Medulla oblongata (tissue), 1 donor: ENCODE results near the gene IL34.

Experiments
- DNase-seq: peaks from one replicate; pipeline ENCODE4 v3.0.0-alpha.2; 2015; ENCODE audit errors: extremely low spot score

Gene IL34

DNA sequence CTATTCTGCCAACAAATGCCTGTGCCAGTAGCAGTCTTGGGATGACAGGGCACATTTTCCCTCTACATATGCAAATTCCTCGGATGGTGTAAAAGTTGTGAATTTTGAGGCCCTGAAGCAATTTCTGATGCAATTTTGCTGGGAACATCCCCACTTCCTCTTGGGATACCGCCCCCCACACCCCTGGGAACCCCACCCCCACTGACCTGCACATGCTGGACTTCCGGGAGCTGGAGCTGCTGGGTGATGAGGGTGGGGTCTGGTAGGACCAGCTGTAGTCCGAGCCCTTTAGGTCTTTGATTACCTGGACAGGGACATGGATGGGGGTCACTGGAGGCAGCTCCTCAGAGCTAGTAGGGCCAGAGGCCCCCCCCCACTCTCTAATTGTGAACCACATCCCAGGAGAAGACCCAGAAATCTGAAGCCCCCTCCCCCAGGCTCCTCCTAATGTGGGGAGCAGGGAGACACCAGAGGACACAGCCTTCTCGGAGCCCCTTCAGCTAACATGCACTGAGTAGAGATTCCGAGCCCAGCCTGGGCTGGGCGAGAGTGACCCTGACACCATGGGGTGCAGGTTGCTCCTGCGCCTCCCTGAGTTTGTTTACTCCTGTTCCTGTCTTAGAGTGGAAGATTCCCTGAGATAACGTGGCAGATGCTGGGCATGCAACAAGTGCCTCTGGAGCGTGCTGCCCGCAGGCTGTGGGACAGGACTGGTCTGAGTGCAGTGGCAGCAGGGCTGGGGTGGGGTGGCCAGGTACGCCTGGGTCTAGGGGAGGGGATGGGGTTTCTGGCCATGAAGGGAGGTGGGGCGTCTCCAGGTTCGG lies 30.5 kb downstream of the IL34 start:
- DNase-seq, result no peak

DNA sequence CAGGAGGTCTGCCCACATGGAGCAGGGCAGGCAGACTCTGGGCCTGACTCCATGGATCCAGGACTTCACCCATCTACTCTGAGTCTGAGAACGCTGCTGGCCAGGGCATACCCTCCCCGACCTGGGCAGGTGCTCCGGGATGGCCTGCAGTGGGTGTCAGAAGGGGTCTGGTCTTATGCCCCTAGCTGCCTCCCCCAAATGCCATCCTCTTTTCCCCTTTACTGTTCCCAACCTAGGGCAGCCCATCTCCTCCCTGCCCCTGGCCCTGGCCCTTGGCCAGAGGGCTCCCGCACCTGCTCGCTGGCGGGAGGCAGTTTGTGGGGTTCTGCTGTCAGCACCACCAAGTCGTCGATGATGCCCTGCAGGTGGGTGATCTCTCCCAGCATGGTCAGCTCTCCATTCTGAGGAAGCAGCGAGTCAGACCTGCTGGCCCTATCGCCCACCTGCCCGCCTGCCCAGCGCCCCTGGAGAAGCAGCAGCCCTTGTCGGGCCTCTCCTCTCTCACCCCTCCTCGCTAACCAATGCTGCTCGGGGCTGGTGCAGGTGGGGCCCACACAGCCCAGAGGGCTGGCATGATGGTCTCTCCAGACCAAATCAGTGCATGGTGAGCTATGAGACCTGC lies 31.3 kb downstream of the IL34 start:
- DNase-seq, result no peak

DNA sequence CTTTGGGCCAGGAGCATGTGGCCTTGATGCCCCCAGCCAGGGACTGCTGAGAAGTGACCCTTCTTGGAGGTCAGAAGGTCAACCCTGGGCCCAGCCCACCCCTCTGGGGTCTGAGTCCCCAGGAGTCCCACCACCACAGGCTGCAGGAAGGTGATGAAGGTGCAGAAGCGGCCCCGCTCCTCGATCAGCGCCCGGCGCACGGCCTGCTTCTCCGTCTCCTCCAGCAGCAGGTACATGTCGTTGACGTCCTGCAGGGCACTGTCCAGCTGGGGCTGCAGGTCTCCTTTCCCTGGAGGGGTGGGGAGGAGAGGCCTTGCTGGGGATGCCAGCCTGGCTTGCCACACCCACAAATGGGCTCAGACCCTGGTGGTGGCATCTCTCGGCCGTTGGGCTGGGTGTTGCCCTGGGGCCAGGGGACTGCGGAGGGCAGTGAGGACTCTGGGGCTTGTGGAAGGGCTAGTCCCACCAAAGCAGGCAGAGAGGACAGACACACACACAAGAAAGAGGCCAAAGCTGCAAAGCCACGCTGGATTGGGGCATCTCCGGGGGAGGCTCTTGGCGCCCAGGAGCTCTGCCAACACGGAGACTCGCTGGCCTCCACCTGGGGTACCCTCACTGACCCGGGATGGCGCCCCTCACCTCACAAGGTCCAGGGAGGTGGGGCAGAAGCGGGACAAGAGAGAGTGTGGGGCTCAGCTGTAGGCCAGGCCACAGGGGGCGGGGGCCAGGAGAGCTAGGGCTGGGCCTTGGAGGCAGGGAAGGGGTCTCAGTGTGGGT lies 31.9 kb downstream of the IL34 start:
- no peak for DNase-seq

DNA sequence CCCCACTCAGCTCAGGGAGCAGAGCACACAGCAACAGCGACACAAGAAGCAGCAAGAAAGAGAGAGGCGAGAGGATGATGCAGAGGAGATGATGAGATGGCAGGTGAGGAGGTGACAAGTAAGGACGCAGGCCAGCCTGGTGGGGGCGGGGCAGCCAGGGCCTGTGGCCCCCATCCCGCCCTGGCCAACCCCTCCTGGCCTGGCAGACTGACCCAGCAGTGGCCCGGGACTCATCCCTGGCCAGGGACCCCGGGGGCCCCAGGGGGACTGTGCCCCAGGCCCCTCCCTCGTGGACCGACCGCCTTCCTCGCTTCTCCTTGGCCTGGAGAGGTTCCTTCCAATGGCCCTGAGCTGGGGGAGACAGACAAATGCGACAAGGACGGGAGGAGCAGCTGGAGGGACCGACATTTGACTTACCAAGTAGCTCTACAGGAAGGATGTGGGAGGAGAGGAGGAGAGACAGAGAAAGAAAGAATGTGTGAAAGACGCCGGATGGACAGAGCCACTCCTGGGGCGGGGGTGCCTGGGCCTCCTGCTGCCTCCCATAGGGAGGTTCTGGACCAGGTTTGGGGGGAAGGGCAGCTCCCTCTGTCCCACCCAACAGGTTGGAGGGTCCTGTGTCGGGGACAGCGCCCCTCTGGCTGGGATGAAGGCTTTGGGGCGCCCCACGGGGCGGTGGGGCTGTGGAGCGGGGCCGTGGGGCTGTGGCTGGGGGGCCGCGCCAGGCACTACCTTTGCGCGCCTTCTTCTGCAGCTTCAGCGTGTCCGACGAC lies 32.7 kb downstream of the IL34 start:
- DNase-seq, result no peak

DNA sequence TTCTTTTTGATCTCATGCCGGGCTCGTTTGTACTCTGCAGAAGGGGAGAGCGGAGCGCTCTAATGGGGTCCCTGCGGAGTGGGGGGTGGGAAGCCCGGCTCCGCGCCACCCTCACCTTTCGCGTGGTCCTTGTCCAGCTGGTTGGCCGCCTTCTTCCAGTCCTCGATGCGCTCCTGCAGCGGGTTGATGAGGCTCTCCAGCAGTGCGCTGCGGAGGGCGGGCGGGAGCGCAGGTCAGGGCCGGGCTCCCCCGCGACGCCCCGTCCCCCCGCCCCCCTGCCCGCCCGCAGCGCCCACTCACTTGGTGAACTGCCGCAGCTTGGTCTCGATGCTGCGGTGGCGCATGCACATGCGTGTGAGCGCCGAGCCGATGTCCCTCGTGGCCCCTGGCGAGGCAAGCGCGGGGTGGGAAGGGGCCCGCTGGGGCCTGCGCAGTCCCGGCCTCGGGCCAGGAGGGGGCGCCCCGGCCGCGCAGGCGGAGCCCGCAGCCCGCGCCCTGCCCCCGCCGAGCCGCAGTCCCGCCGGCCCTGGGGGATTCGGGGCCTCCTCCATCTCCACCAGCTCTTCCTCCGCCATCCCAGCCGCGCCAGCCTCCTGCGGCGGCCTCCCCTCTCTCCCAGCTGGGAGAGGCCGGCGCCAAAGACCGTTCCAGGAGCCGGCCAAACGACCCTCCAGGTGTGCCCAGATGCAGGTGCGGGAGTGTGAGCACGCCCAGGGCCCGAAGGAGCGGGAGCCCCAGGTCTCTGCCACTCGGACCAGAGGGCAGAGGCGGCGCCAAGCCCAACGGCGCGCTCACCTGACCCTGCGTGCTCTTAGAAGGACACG lies 33.5 kb downstream of the IL34 start:
- no peak for DNase-seq

DNA sequence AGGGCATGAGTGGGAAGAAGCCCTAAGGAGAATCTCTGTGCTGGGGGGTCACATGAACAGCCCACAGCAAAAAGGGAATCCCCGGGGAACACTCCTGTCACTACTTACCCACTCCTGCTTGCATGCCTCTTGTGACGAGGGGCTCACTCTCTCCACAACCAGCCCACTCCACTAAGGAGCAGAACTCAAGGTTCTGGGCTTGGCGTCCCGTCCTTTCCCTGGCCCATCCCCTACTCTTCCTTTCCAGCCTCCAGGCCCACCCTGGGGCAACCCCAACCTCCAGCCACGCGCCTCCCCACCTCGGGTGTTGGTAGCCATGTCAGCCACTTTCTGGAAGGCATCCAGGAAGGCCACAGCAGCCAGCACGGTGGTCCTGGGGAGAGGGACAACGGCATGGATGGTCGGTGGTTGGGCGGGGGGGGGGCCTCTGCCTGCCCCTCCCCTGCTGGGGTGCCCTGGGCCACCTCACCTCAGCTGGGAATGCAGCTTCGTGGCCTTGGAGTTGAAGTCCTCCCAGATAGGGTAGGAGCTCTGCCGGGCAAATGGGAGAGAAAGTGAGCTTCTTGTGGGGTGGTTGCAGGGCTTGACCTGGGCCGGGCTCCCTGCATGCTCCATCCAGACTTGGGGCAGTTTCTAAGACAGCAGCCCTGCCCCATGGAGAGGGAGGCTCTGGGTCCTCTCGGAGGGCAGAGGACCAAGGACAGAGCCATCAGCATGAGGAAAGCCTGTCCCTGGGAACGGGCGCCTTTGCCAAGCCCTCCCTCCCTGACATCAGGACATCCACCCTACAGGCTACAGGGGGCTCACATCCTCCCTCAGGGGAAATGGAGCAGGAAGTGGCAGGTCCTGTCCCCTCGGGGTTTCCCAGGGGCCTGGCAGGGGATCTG lies 34.4 kb downstream of the IL34 start:
- no peak for DNase-seq

DNA sequence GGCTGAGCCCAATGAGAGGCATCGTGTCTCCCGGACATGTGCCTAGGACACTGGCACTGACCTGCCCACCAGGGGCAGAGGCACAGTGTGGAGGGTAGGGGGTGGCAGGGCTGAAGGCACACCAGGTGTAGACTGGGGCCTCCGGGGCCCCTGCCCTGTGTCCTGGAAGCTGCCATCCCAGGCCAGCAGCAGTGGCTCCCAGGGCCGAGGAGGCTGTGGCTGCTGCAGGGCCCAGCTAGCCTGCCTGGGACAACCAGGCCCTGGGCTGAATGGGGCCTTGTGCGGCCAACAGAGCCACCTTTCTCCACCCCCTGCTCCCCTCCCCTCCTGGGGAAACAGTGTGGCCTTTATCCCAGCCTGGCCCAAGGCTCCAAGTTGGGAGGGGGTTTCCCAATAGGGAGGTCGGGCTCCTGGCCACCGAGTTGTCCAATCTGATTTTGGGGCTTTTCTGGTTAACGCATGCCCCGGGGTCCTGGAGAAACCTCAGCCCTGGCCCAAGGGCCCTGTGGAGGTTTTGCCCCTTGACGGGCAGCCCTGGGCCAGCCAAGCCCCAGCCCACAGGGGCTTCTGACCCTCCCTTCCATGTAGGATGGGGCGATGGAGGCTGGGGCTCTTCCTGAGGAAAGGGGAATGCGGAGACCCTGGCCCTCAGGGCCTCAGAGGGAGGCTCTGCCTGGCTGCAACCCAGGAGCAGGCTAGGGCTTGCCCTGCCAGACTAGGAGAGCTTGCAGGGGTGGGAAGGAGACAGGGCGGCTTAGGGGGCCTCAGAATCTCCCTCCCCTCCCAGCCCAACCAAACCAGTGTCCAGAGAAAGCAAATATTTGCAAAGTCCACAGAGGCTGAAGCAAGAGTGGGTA lies 35.3 kb downstream of the IL34 start:
- peak; percentile 94 for DNase-seq

DNA sequence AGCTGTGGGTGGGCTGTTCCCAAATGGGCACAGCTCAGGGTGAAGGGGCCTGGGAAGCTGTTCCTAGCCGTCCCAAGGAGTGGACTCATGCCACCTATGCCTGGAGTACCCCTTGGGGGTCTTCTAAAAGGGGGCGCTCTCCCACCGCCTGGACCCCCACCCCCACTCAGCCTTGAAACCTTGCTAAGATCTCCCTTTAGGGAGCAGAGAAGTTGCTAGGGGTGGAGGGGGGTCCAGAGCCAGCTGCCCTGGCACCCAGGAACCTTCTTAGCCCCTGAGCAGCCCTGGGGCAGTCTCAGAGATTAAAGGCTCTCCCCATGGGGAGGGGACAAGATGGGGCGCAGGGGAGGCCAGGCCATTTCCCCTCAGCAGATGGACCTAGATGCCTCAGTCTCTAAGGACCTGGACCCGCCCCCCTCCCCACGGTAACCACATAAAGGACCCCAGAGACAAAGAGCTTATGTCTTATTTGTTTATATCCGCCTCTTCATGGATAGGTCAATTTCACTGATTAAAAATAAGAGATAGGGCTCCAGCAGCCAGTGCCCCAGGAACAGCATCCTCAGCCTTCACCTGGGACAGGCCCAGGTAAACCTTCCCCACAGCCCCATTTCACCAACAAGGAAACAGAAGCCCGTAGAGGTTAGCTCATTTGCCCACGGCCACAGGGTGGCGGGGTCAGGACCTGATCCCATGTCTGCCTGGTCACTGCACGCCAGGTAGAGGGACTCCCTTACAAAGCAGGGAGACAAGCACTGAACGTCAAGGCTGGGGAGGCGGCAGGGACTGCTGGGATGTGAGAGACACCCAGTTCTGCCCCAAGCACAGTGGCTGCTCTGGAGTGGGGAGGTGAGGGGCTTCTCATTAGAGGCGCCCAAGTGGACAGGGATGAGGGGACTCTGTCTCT lies 36.1 kb downstream of the IL34 start:
- DNase-seq, result no peak

DNA sequence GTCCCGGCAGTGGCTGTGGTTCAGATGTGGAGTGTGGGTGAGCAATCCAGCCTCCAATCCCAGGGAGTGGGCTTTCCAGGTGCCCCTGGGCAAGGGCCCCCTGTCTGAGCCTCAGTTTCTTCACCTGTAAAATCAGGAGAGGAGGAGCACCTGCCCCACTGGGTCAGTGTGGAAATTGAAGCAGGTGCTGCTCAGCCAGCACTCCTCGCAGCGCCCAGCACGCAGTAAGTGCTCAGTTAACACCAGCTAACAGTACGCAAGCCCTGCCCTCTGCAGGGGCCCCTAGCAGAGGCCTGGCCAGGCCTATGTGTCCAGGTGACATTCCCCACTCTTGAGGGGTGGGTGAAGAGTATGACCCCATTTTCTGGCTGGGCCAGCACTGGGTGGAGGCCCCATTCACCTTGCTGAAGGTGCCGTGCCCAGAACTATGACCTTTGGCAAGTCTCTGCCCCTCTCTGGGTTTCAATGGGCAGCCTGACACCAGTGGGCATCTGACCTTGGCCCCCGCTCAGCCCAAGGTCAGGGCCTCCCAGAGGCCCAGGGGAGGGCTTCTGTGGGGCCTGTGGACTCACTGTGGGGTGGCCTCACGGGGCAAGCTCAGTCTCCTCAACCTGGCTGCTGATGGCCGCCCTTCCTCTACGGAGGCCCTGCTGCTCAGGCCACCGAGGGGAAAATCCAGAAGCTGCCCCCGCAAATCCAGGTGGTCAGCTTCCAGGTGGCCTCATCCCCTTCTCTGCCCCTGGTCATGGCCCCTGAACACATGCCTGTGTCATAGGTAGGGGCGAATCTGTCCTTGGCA lies 37.0 kb downstream of the IL34 start:
- peak; percentile 8 for DNase-seq

DNA sequence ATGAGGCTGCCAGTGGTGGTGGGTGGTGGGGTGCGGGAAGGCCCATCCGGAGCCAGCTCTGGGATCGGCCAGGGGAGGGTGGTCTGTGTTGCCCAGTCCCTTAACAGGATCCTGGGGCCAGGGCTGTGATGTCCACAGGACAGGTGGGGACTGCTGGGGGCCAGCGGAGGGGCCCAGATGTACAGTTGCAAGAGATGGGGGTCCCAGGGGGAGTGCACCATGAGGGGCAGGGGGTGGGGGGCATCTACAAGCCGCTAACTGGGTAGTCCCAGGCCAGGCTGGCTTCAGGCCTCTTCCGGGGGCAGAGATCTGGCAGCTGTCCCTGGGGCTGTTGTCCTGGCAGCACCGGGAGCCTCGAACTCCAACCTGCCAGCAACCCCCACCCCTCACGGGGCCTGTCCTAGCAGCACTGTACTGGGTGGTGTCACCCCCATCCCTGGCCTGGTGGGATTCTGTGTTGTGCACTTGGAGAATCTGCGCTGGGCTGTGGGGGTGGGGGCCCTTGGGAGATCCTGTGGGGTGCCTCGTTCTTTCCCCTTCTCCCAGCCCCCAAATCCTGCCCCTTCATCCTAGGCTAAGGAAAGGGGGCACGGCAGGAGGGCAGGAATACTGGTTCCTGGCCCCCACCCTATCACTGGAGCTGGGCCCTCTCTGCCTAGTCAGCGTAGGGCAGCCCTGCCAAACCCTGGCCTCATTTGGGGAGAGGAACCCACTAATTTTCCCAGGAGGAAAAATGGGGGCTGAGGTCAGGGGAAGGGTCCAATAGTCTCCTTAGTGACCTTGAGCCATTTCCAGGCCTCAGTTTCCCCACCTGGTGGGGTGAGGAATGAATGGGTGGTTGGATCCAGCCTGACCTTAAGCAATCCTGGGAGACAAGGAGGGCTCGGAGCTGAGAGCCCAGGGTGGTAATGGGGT lies 38.0 kb downstream of the IL34 start:
- DNase-seq, result peak; percentile 6

DNA sequence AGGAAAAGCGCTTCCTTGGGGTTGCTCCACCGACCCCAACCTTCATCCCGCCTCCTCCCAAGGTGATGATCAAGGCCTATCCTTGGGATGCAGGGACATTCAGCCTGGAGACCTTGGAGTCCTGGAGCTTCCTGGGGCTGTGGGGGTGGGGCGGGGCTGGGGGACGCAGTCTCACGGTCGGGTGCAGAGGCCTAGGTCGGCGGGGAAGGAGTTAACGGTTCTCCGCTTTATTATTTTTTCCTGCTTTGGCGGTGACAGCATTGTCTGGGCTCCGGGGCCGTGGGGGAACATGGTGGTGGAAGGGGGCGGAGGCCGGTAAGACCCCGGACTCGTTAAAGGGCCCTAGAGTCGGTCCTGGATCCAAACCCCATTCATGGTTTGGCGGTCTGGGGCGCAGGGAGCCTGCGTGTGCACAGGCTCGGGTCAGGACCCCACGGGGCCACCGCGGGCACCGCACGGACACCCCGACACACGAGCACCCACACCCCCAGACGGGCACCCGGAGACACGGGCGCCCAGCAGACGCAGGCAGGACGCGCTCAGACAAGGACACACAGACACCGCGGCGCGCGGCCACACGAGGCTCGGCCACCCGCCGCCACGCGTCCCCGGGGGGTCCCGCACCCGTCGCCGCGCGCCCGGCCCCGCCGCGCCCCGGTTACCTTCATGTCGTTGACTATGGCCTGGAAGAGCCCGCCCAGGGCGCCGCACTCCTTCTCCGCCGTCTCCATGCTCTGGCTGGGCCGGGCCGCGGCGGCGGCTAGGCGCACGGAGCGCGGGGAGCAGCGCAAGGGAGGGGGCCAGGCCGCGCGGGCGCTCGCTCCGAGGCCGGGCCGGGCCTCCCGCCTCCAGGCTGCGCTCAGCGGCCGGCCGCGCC lies 38.9 kb downstream of the IL34 start:
- peak; percentile 12 for DNase-seq

DNA sequence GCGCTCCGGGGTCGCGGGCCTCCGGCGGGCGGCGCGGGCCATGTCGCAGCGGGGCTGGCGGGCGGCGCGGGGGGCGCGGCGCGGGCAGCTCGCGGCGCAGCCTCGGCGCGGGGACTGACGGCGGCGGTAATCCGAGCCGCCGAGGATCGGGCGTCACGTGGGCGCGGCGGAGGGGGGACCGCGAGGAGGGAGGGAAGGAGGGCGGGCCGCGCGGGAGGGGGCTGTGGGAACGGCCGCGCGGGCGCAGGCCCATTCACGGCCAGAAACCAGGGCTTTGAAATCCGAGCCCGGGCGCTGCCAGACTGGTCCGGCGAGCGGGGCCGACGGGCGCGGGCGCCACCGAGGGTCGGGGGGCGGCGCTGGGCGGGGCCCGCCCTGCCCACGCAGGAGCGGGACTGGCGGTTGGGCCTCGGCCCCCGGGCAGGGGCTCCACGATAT lies 39.6 kb downstream of the IL34 start, which contains the start of gene MTSS2:
MTSS2 (minus strand) TSS at position 116 of the 438 bp plus-strand sequence. CDS start 262 bp downstream, outside the sequence.
- peak; percentile 85 for DNase-seq

DNA sequence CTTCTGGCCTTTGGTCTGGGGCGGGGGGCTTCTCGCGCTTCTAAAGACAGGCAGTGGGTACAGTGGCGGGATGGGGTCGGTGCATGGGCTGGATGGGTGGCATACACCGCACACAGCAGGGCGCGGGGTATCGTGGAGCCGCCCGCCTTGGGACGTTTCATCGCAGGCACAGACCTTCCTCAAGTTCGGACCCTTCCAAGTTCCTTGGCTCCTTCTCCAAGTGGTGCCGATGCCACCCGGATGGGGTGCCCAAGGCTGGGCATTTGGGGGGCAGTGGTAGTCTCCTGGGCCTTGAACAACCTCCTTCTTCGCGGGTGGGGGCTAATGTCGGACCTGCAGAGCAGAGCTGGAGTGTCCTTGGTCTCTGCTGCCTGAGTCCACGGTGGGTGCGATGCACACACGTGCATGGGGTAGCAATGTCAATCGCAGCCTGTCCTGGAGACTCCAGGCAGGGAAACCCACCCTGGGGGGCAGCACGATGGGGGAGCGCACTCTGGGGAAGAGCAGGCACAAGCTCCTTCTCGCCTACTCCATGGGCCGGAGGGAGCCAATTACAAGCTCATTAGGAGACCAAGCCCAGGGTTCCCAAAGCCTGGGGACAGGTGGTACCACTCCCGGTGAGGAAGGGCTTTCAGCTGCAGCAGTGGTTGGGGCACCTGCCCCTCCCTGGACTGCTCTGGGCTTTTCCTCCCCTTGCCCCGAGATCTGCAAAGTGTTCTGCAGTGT lies 40.2 kb downstream of the IL34 start:
- DNase-seq, result no peak

DNA sequence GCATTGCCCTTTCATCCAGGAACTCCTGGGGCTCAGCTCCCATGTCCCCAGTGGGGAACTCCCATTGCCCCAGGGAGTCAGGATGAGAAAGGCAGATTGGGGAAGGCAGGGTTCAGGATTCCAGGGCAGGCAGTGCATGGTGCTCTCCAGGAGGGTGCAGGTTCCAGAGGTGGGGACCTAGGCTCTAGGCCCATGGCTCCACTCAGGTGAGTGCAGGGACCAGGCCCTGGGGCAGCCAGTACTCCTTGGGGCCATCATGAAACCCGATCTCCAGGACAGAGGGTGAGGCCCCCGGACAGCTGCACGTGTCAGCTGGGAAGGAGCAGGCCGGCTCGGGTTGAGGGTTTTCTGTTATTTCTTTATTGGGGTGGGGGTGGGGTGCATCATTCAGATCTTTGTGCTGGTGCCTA lies 40.7 kb downstream of the IL34 start:
- DNase-seq, result no peak
